Nucleus accumbens (tissue), 56 donors: ENCODE data around the gene GIMD1.
"Not testable (repeated sequence)": the region's sequence is repeated elsewhere in the genome, so short reads cannot be mapped to it uniquely, and the experiment has no call there.

ENCODE experiments used
- DNase-seq, 56 donors: peaks; one replicate each; lab custom pipeline; 2025; lab: John Stamatoyannopoulos, UW

GIMD1 gene

DNA sequence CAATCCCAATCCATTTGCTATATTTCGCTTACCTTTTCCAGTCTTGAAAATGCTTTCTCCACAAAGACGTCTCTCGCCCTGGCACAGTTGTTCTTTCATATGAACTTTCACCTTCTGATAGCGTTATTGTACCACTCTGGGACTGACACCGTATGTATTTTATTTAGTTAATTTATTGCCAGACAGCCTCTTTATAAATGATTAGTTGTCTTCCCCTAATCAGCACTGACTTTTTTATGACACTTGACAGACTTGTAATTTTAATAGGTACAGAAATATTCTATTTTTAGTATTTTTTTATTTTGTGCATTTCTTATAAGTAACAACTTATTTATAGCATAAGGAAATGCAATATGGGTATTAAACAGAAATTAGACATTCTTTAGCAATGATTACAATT lies at the start of gene GIMD1:
GIMD1 (minus strand) TSS at position 101 of the 400 bp plus-strand sequence. CDS start 1,343 bp downstream, outside the sequence.
- DNase-seq: no peak

DNA sequence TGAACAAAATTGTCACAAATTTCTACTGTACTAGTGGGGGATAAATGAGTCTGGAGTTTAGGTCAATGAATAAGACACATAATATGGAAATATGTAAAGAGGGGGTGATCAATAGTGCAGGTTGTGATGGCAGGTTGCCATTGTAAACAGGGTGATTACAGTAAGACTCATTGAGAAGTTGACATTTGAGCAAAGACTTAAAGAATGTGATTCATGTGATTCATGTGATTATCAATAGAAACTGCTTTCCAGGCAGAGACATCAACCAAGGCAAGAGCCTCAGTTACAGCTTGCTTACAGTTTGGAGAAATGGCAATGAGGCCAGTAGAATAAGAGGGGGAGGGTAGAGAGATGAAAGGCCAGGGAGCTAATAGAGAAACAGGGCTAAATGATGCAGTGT lies 45.8 kb upstream of the GIMD1 start:
- DNase-seq: no peak

DNA sequence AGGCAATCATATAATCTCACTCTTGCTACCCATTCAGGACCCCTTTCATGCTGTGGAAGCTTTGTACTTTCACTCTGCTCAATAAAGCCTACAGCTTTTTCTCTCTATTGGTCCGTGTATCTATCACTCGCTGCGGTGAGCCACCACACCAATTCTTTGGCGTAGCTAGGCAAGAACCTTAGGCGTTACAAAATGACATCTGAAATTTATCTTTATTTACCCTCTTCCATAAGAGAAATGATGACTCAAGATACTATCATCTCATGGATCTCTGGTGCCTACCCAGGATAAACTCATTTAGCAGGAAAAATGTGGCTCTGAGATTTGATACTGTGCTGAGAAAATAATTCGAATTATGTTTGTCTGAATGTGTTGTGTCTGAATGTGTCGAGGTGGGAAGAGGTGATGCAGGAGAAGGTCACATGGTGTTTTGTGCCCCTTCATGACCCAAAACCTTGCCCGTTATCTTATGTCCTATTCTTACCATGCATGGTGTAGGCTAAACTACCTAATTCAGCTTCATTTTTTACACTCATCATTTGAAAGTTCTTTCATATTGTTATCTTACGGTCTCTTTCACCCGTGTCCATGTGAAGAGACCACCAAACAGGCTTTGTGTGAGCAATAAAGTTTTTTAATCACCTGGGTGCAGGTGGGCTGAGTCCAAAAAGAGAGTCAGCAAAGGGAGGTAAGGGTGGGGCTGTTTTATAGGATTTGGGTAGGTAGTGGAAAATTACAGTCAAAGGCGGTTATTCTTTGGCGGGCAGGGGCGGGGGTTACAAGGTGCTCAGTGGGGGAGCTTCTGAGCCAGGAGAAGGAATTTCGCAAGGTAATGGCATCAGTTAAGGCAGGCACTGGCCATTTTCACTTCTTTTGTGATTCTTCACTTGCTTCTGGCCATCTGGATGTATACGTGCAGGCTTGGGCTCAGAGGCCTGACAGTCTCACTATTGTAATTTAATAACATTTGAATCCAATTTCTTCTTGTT lies 41.6 kb upstream of the GIMD1 start:
- no peak for DNase-seq

DNA sequence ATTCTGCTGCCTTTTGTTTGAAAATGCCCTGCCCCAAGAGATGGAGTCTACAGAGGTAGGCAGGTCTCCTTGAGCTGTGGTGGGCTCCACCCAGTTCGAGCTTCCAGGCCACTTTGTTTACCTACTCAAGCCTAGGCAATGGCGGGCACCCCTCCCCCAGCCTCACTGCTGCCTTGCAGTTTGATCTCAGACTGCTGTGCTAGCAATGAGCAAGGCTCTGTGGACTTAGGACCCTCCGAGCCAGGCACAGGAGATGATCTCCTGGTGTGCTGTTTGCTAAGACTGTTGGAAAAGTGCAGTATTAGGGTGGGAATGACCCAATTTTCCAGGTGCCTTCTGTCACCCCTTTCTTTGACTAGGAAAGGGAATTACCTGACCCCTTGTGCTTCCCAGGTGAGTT lies 39.4 kb upstream of the GIMD1 start:
- DNase-seq: not testable (repeated sequence)

DNA sequence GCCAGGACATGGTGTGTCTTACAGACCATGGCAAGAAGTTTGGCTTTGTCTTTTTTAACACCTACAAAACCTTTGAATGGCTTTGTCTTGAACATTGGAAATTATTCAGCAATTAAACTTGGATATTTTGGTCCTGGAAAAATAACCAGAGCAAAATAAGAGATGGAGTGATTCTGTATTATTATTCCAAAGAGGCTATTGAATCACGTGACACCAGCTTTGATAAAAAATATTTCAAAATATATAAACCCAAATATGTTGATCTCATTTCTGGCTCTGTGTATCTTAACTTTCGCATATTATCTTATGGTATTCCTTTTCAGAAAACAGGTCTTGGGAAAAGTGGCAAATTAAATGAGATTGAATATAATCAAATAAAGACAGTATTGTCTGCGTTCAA lies 32.6 kb upstream of the GIMD1 start:
- no peak for DNase-seq

DNA sequence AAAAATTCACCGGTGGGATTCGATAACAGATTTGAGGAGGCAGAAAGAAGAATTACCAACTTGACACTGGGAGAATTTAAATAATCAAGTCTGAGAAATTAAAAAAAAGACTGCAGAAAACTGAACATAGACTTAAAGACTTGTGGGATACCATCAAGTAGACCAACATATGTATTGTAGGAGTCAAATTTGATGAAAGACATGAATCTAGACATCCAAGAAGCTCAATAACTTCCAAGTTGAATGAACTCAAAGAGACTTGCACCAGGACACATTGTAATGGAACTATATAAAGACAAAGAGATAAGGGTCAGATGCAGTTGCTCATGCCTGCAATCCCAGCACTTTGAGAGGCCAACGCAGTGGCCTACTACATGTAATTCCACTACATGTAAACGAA lies 30.3 kb upstream of the GIMD1 start:
- DNase-seq: not testable (repeated sequence)

DNA sequence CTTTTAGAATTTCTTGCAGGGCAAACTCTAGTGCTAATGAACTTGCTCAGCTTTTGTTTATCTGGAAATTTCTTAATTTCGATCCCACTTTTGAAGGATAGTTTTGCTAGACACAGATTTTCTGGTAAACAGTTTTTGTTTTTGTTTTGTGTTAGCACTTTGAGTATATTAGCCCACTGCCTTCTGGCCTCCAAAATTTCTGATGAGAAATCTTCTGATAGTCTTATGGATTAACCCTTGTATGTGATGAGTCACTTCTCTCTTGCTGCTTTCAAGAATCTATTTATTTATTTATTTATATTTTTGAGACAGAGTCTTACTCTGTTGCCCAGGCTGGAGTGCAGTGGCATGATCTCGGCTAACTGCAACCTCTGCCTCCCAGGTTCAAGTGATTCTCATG lies 27.0 kb upstream of the GIMD1 start:
- no peak for DNase-seq

DNA sequence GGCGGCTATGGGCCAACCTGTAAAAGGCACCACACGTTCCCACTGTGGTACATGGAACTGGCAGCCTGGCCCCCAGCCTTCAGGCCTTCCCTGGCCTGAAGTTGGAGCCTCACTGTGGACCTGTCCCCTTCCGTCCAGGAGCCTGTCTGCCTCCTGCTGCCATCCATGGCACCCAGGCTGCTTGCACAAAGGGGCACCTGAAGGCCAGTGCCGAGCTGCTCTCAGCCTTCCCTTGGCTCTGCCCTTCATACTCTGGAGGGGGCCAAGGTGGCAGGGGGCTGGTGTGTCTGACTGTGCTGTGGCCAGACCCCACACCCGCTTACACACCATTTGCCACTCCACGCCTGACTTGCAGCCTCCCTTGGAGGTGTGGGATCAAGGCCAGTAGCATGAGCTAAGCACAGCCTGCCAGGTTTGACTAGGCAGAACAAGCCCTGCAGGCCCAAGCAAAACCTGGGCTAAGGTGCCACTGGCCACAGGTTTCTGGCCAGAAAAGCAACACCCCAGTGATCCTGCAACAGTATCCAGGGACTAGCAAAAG lies 17.3 kb upstream of the GIMD1 start:
- no peak for DNase-seq

DNA sequence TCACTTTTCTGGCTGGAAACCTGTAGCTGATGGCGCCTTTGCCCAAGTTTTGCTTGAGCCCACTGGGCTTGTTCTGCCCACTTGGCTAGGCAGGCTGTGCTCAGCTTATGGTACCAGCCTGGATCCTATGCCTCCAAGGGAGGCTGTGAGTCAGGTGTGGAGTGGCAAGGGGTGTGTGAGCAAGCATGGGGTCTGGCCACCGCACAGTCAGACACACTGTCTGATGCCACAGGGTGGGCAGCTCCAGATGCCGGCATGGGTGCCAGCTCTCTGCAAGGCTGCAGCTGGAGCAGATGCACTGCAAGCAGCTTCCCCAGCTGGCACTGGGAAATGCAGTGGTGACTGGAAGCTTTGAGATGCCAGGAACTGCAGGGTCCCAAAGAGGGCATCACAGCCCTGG lies 16.3 kb upstream of the GIMD1 start:
- no peak for DNase-seq

DNA sequence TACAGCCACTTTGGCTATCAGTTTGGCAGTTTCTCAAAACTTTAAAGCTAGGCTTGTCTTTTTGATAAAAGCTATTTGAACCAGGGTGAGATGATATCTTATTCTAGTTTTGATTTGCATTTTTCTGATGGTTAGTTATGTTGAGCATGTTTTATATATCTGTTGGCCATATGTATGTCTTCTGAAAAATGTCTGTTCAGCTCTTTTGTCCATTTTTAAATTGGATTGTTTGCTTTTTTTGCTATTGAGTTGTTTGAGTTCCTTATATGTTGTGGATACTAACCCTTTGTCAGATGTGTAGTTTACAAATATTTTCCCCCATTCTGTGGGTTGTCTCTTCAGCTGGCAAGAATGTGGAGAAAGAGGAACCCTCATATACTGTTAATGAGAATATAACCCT lies 11.6 kb upstream of the GIMD1 start:
- no peak for DNase-seq

DNA sequence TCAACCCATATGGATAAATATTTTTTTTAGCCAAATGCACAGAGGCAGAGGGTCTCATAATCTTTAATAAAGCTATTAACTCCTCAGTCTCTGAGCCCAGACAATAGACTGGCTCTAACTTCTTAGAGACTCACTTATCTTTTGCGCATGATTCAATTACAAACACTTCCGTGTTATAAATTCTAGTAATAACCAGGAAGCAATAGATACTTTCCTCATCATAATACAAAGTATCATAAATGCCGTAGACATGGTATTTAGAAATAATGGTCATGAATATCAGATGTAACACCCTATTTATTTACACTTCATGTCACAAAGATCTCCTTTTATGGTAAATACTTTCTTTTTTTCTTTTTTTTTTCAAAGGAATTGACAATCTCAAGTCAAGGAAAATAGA lies 4.4 kb upstream of the GIMD1 start:
- no peak for DNase-seq

DNA sequence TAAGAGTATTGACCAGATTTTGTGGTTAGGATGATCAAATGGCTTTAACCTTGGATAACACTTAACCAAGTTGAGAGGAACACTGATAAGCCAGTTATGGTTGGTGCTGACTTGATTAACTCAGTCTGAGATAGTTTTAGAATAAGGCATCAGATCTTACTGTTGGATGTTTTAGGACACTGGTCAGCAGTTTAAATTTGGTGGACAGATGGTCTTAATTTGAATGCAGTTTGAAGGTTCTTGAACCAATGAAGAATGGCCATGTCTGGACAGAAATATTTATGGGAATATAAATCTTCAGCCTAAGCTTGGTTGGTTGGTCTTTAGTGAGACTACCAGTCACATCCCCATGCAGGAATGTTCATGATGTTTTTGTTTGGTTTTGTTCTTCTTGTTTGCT lies 2.6 kb upstream of the GIMD1 start:
- no peak for DNase-seq

DNA sequence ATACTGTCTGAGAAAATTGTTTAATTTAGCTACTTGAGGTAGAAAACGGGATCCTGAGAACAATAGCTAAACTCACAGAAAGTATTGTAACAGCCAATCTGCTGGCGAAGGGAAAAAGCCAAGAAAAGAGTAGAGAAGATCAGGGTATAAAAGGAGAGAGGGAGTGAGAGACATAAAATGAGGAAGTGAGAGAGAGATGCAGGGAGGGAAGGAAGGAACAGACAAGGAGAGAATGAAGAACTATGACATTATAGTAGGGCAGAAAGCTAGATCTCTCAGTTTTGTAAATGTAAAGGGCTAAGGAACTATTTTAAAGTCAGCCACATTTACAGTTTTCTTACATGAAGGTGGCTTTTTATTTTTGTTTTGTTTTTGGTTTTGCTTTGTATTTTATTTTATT lies 1.6 kb upstream of the GIMD1 start:
- DNase-seq: no peak

DNA sequence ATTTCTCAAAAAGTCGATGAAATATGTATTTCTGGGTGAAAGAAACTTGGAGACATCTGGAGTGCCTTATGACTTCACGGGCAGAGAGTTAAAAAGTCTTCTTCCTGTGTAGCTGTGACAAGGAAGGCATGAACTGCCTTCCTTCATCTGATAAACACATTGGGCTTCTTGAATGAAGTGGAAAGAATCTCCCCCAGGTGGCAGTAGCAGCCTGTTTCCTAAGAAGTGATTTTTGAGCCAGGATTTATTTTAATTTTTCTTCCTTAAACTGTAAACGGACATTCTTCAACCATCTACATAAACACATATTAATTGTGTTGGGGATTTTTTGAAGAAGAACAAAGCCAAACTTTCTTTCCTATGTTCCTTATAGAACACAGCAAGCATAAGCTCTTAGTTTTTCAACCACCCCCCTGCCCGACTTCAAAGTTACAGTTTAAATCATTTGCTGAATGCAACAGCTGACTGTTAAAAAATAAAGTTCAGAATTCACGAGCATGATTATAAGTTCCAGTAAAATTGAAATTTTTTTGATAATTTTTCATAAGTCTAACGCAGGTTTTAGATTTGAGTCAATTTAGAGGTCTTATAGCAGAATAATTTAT lies 980 bp upstream of the GIMD1 start:
- peak in 6 of 56 donors; percentile 1 to 42 (median 4) for DNase-seq

DNA sequence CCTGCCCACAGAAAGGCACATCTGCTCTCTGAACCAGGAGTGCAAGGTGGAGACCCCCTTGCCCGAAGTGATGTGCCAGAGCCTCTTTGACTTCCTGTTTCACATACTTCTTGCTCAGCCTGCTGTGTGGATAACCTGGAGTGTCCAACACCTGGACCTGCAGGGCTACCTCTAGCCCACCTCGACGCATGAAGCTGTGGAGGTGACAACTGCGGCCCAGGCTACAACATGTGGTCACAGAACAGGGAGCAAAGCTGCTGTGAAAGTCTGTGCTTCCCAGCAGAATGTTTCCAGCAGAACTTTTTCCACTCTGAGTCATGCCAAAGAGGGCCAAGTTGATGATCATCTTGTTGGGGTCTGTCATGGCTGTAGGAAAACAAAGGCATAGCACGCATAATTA lies 1.5 kb downstream of the GIMD1 start:
- DNase-seq: no peak

DNA sequence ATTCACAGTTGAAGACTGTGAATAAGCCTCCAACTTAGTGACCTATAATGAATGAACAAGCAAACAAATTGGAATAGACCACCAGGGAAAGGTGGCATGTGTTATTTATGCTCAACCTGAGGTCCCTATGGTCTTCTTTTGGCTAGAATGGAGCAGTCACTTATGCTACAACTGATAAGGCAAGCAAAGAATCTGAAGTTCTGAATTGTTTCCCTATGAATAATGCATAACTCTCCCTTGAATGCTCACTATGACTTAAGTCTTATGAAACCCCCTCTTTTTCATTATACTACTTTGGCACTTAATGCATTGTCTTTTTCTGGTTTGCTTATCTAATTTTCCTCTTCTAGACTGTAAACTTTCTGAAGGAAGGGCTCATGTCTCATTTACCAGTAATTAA lies 2.6 kb downstream of the GIMD1 start:
- DNase-seq: no peak

DNA sequence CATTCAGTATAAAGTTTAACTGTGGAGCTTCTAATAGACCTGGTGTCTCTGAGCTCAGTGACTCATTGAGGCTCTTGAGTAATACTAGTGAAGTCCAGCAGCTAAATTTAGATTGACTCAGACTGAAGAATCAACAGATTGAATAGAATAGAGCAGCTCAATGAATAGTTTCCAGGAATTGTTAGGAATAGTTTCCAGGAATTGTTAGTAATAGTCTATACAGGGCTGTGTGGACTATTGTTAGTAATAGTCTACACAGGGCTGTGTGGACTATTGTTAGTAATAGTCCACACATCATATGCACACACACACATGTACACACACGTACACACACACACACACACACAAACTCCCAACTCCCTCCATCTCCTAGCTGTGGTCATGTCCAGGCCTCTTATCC lies 3.0 kb downstream of the GIMD1 start:
- no peak for DNase-seq

DNA sequence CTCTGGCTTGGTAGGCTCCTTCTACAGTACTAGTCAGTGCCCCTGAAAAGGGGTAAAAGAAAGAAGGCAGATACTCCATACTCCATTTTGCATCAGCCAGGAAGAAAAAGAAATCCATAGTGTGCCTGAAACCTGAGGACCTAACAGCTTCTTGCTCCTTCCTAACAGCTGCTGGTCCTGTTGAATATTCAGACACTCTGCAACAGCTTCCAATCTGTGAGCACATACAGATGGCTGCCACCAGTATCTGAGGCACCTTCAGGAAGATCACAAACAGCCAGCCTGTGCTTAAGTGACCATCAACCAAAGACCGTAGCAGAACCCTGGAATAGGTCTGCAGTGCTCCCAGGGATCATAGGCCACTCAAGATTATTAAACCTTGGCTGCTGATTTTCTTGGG lies 4.3 kb downstream of the GIMD1 start:
- DNase-seq: no peak

DNA sequence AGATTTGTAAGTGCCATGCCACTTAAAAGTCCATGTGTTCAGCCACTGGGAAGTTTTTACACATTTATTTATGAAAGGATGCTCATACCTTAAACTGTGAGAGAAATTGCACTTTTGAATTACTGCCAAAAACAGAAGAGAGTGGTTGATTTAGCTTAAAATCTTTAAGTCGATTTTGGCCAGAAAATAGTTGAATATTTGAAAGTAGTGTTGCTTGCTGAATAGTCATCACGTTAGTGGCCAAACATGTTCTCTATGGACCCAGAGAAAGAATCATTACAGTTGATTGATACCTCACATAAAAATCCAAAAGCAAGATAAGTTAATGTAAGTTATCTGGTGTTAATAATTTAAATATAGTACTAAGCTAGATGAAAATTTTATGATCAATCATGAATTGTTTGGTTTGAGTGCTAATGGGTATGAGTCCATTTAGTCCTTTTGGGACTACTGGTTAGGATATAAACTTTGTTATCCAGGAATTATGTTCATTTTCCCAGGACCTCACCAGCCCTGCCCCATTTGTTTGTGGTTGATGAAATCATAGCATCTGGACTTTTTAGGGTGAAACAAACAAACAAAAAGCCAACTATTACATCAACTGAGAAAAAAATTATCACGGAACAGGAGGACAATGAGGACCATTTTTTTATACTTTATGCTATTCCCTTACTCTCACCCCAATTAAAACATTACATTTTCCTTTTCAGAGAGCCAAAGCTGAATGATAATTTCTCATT lies 6.3 kb downstream of the GIMD1 start:
- DNase-seq: no peak

DNA sequence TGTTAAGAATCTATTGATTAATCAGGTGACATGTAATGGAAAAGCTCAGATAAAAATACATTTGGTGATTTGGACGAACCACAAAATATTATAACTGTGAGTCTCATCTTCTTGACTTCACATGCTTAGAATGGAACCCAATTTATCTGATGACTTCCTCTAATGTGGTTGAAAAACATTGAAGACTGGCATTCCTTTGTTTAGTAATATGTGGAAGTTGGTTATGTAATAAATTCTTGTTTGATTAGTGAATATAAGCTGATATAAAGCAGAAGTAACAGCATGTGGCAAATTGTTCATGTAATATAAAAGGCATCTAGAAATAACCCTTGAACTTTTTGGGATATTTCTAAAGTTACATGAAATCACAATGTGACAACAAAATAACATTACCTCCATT lies 9.7 kb downstream of the GIMD1 start:
- DNase-seq: no peak

DNA sequence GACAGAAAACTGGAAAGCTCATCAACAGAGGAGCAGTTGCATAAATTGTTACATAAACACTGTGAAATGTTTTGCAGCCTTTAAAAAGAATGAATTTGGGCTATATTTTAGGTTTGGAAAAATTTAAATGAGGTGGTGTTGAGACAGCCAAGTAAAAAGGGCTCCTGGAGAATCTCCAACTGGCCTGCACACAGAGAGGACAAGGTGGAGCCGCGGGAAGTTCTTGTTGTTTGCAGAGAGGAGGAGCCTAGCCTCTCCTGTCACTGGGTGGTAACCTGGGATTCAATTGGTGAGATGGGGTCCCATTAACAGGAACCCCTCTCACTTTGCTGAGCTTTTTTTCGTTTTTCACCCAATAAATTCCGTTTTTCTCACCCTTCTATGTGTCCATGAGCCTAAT lies 13.4 kb downstream of the GIMD1 start:
- DNase-seq: no peak
